Endothelial cell of umbilical vein (primary cell): ENCODE data around the gene AVPR2.

Source experiments
- CTCF ChIP-seq, 2 donors: IDR thresholded peaks; 1 replicate in 1 of 2; 2 replicates in 1 of 2; pipeline ENCODE4 v1.5.1; 2011; ENCODE audit warnings: low read length in 2 of 2, mild to moderate bottlenecking in 2 of 2, moderate library complexity in 2 of 2, control low read depth in 1 of 2, inconsistent platforms in 1 of 2, low read depth in 1 of 2; ENCODE audit not compliant: insufficient read depth in 1 of 2; ENCODE audit errors: extremely low read depth in 1 of 2
- EZH2 ChIP-seq: IDR thresholded peaks from 2 replicates; pipeline ENCODE4 v1.6.1; 2012; ENCODE audit warnings: borderline replicate concordance, low read depth, mild to moderate bottlenecking, moderate library complexity, low read length, inconsistent platforms; ENCODE audit not compliant: severe bottlenecking
- FOS ChIP-seq: IDR thresholded peaks from 2 replicates; pipeline ENCODE4 v1.6.1; 2011; ENCODE audit warnings: mild to moderate bottlenecking, low read length, moderate library complexity, borderline replicate concordance; ENCODE audit not compliant: insufficient read depth
- GATA2 ChIP-seq: IDR thresholded peaks from 2 replicates; pipeline ENCODE4 v1.7.0; 2011; ENCODE audit warnings: low read depth, mild to moderate bottlenecking, moderate library complexity, mixed read lengths, low read length; ENCODE audit not compliant: insufficient read length, insufficient read depth
- JUN ChIP-seq: IDR thresholded peaks from 2 replicates; pipeline ENCODE4 v1.6.1; 2011; ENCODE audit warnings: borderline replicate concordance, low read depth; ENCODE audit not compliant: insufficient read length, insufficient read depth
- MAX ChIP-seq: IDR thresholded peaks from 2 replicates; pipeline ENCODE4 v1.6.1; 2011; ENCODE audit not compliant: insufficient read depth, insufficient read length
- MYC ChIP-seq: IDR thresholded peaks from one replicate; pipeline ENCODE4 v1.6.1; 2011; ENCODE audit warnings: mild to moderate bottlenecking, low read depth, low read length
- POLR2A ChIP-seq: IDR thresholded peaks from 2 replicates; pipeline ENCODE4 v1.6.1; 2012; ENCODE audit warnings: low read depth, mild to moderate bottlenecking, control low read depth, low read length
- POLR2AphosphoS5 ChIP-seq: IDR thresholded peaks from 2 replicates; pipeline ENCODE4 v1.6.1; 2012; ENCODE audit warnings: low read depth, mild to moderate bottlenecking, control low read depth, low read length, moderate library complexity; ENCODE audit not compliant: insufficient read depth

- TF ChIP-seq CTCF (IDR thresholded peaks at IDR 0.05; ENCODE audit: extremely low read depth in 1 of 2, insufficient read depth in 1 of 2, low read depth in 1 of 2, low read length in 2 of 2) (no peak), MAX (no peak), EZH2 (no peak), POLR2A (no peak), MYC (no peak), POLR2AphosphoS5 (no peak), JUN (no peak), FOS (no peak), GATA2 (no peak)
Observed at GRCh38 chrX:153917869-153918268, 13.4 kb downstream of the AVPR2 start.
